Thyroid gland (tissue), 4 donors: Measurements from ENCODE around the gene ZNF385B.

Experiments used
- POLR2A ChIP-seq, 2 donors: fragments of 450-650 bp; IDR thresholded peaks; one replicate each; pipeline ENCODE4 v1.6.1; 2017; ENCODE audit warnings: antibody characterized with exemption in 2 of 2, mild to moderate bottlenecking in 2 of 2, moderate library complexity in 1 of 2
- TF ChIP-seq, protein P1 (sequence below), 6 experiments: fragments of 200-600 bp in 3 of 6; fragments of 450-650 bp in 3 of 6; sonication (generic) in 3 of 6; IDR thresholded peaks; one replicate each; pipeline ENCODE4 v1.5.1; 2016 to 2019; ENCODE audit warnings: antibody characterized with exemption in 6 of 6, mild to moderate bottlenecking in 2 of 6, inconsistent platforms in 1 of 6, moderate library complexity in 1 of 6

DNA sequence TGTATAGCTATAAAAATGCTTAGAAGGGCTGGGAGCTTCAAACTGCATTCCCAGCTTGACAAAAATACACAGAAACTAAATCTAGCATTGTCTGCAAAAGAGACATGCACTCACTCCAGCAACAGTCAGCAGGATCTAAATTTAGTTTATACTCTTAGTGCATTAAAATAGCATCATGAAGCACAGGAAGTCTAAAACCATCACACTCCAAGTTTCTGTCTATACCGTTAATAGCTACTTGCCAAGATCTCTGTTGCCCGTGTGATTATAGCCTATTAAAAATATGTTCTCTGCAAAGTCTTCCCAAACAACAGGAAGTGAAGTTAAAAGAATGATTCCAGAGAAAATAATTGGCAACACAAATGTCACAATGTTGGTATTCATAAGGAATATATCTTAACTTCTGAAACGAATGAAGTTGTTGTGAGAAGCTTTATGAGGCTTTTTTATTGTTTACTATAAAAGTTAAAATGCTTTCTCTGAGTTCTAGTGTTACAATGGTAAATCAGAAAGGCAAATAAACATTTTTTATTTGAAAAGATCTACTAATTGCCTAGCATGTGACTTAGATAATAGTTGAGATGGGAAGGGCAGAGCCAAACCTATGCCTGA is 184.2 kb downstream of the ZNF385B start:
- TF ChIP-seq, protein P1, sequence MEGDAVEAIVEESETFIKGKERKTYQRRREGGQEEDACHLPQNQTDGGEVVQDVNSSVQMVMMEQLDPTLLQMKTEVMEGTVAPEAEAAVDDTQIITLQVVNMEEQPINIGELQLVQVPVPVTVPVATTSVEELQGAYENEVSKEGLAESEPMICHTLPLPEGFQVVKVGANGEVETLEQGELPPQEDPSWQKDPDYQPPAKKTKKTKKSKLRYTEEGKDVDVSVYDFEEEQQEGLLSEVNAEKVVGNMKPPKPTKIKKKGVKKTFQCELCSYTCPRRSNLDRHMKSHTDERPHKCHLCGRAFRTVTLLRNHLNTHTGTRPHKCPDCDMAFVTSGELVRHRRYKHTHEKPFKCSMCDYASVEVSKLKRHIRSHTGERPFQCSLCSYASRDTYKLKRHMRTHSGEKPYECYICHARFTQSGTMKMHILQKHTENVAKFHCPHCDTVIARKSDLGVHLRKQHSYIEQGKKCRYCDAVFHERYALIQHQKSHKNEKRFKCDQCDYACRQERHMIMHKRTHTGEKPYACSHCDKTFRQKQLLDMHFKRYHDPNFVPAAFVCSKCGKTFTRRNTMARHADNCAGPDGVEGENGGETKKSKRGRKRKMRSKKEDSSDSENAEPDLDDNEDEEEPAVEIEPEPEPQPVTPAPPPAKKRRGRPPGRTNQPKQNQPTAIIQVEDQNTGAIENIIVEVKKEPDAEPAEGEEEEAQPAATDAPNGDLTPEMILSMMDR (IDR thresholded peaks at IDR 0.05), result no peak
- TF ChIP-seq POLR2A (IDR thresholded peaks at IDR 0.05), result no peak
